HS-5 (cell line): ENCODE results near the gene TF.

Experiments used
- DNase-seq: peaks from one replicate; pipeline ENCODE4 v3.0.0-alpha.2; 2012; ENCODE audit warnings: low read depth

Gene TF

GRCh38 chr3:133747373-133747772, 1.2 kb downstream of the TF start:
- no peak for DNase-seq

DNA sequence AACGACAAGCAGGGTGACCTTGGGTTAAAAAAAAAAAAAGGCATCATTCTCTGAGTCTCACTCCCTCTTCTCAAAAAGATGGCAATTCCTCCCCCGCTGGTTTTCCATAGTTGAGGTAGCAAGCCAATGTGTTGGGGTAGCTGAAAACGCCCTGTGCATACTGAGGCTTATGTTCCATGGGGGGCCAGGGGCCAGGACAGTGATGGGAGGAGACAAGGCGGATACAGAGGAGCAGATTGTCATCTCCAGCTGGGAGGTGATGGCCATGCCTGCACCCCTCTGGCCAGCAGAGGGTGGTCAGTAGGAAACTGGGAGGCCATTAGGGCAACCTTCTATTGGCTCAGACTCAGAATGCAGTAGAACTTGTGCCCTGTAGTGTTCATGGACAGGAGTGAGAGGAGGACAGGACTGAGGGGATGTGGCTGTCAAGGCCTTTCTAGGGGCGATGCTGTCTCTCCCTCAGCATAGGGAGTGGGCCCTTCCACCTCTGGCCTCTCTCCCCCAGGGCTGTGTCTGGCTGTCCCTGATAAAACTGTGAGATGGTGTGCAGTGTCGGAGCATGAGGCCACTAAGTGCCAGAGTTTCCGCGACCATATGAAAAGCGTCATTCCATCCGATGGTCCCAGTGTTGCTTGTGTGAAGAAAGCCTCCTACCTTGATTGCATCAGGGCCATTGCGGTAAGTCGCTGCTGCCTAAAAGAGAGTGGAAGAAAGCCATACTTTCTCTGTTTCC, 1.9 kb downstream of the TF start:
- DNase-seq, result no peak

DNA sequence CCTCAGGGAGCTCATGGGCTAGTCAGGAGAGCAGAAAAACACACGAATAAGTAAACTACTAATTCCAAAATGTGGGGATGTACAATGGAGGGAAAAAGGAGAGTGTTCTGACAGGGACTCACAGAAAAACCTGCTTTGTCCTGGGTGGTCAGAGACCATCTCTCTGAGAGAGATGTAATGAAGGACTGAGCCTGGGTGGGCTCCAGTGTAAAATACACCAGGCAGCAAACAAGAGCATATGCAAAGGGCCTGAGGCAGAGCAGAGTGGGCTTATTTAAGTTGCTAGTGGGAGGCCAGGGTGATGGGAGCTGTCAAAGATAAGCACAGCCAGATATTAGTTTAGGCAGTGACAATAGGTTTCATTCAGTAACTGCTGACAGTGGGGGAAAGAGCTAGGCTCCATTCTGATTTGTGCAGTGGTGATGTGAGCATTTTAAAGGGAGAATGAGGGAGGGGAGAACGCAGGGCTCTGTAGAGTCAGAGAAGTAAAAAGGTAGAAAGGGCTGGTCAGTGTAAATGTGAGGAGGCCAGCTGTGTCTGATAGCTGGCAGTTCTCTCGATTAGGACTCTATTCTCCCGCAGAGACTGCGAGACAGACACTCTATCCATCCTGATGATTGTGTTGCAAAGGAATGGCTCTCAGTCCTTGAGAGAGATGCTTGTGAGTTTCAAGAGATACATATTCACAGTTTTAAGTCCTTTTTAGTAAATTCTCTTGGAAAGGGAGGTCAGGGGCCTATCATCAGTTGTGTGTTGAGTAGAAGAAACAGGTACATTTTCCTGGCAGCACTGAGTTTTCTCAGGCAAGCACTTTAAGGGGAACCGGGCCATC, 3.5 kb downstream of the TF start:
- DNase-seq, result no peak

GRCh38 chr3:133750259-133750656, 4.1 kb downstream of the TF start:
- no peak for DNase-seq

GRCh38 chr3:133753107-133753778, 7.0 kb downstream of the TF start:
- no peak for DNase-seq

- no peak for DNase-seq
These were observed 7.6 kb downstream of the TF start for GRCh38 chr3:133753779-133754164.

DNA sequence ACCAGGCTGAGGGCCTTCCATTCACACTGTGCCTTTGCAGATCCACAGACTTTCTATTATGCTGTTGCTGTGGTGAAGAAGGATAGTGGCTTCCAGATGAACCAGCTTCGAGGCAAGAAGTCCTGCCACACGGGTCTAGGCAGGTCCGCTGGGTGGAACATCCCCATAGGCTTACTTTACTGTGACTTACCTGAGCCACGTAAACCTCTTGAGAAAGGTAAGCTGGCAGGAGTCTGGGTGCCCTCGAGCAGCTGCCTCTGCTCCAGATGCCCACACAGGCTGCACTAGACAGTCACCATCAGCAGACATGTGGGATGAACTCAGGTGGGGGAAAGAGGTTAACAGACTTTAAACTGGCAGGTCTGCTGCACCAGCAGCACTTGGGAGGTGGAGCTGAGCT, 8.3 kb downstream of the TF start:
- DNase-seq, result no peak

DNA sequence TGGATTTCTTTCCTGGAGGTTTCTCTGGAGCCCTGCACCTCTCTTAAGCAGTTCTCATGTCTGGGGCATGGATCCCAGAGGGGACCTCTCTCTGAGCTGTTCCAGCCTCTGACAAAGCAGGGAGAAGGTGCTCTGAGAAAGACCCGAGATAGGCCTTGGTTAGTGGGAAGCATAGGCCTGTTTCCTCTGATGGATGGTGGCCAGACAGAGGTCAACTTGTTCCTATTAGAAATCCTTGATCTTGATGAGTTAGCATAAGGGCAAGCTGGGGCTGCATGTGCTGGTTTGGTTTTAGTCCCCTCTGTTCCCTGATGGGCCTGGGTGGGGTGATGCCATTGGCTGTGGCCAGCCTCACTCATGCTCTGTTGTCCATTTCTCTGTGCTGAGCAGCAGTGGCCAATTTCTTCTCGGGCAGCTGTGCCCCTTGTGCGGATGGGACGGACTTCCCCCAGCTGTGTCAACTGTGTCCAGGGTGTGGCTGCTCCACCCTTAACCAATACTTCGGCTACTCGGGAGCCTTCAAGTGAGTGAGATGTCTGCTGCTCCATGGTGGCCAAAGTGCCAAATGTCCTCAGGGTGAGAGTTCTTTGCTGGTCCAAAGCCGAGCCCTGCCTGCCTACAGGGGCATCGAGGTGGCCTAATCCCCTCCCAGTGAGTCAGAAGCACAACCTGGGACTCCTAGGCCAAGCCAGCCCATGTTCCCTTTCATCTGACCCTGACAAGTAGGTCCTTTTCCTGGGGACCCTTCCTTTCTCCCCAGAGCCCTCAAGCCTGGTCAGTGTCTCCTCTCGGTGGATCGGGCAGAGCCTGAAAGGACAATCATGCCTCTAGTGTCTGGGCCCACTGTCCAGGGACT, 9.0 kb downstream of the TF start:
- DNase-seq, result no peak

DNA sequence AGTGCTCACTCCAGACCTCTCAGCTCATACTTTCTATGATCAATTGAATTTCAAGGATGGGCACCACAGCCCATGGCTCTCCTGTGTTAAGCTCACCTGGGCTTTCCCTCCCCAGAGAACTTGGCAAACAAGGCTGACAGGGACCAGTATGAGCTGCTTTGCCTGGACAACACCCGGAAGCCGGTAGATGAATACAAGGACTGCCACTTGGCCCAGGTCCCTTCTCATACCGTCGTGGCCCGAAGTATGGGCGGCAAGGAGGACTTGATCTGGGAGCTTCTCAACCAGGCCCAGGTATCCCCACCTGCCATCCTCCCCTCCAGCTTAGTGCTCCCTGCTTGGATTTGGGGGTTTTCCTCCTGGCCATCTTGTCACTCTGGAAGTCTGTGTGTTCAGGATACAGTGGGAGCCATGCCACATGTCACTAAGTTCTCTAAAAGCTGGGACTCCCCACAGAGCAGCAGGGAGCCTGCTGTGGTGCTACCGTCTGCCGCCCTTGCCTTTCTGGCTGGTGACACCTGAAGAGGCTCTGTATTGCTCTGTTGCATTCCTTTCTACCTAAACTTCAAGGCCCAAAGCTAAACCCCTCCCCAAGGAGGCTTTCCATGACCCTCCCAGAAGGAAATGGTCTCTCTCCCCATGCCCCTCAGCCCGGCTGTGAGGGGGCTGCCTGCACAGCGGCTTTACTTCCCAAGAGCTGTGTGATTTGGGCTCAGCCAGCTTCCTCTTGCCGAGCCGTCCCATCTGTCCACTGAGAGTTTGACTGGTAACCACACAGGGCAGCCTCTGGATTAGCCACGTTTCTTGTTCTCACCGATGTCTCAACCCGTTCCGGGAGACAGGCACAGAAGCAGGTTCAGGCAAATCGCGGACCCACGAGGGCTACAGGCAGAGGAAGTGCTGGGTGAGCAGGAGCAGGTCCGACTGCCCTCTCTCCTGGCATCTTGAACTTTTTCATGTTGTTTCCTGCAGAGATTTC, 10.8 kb downstream of the TF start:
- DNase-seq, result no peak

DNA sequence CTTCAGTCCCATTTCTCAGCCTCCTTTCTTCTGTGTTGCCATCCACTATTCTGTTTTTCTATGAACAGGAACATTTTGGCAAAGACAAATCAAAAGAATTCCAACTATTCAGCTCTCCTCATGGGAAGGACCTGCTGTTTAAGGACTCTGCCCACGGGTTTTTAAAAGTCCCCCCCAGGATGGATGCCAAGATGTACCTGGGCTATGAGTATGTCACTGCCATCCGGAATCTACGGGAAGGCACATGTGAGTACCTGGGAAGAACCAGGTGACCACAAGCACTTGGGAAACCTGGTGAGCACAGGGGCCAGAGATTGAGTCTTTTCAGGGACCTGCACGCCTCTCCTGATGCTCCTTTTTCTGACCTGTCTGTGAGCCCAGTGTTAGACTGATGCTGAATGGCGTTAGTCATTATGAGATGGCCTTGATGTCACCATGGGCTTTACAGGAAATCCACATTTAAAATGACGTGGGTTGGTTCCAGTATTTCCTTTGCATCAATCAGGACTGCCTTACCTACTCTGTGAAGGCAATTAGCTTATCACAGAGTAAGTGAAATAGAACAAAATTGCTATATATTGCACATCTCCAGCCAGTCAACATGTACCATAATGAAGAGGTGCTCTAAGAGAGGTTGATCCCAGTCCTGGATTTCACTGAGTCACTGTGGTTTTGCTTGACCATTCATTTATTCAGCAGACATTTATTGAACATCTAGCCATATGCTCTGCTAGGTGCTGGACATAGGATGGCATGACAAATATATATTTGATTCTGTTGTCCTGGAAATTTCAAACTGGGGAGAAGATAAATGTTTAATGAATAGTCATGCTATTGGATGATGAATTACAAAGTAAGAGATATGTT, 11.7 kb downstream of the TF start:
- DNase-seq, result no peak

DNA sequence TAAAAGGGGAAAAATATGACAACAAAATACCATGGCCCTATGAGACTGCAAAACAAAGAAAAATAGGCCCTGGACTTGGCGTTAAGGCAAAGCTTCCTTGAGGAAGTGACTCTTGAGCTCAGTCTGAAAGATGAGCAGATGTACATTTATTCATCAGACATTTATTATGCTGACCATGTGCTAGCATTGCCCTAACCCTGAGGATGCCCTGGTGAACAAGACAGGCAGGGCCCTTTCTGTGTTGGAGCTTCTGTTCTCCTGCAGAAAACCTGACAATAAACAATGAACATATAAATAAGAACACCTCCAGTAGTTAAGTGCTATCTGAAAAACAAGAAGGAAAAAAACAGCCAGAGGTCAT, 12.4 kb downstream of the TF start:
- no peak for DNase-seq

- no peak for DNase-seq
These were observed 13.0 kb downstream of the TF start for GRCh38 chr3:133758964-133759739.

DNA sequence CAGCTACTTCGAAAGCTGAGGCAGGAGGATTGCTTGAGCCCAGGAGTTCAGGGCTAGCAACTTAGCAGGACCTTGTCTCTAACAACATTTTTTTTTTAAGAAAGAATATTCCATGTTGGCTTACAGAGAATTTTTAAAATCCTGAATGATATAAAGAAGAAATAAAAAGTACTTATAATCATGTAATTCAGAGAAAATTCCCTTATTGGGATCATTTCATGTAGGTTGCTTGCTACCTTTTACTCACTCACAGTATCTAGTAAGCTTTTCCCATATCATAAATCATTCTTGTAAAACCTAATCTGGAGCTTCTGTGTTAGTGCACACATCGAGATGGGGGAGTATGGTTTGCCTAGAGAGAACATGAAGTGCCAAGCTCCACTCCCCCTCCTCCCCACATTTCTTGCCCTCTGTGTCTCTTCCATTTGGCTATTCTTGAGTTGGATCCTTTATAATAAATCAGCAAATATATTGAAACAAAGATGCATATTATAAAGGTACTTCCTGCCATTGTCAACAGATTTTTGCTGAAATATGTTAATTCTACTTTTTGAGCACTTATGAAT, 13.6 kb downstream of the TF start:
- no peak for DNase-seq

GRCh38 chr3:133760916-133761315, 14.7 kb downstream of the TF start:
- no peak for DNase-seq

DNA sequence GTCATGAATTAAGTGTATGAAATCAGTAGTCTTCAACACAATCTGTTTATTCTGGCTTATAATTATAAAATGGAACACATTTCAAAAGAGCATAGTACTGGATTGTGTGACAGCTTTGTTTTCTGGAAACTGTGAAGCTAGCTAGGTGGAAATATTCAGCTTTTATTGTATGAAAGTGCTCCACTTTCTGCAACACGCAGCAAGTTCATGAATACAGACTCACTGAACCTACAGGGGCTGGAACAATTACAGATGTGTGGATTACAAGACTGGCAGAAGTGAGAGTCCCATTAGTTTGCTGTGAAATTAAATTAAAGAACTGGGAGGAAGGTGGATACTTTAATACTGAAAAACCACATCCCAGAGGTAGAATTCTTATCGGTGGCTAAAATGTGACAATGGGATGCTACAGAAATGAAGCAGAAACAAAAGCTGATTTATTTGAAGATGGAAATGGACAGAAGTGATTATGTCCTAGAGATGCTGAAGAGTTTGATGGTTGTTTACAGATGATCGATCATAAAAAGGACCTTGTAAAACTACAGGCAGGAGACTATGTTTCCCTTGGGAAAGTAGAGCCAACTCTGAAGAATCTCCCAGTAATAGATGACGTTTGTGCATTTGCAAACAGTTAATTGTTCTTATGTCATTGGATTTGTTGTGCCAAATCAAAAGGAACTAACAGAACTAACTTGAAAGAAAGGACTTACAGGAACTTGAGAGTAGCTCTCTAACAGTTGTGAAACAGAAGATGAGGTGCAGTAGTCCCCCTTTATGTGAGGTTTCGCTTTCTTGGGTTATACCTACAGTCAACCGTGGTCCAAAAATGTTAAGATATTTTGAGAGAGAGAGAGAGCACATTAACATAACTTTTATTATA, 15.7 kb downstream of the TF start:
- DNase-seq, result no peak

DNA sequence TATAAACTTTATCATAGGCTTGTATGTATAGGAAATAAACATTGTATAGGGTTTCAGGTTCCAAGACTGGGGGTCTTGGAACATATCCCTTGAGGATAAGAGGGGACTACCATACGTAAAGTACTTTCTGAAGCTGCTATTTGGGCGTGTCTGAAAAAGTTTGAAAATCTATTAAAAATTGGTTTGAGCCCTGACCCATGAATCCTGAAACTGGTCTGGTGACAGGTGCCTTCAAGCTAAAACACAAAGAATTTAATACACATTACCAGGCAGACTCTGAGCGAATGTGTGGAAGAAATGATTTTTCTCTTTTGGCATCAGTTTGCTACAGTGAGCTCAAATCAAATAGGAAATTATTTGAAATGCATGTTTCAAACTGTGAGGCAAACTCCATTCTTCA, 16.3 kb downstream of the TF start:
- DNase-seq, result no peak

- DNase-seq, result no peak
These were observed 17.8 kb downstream of the TF start for GRCh38 chr3:133763797-133764683.
